ENCODE results near the gene MRAS.

Gene MRAS

DNA sequence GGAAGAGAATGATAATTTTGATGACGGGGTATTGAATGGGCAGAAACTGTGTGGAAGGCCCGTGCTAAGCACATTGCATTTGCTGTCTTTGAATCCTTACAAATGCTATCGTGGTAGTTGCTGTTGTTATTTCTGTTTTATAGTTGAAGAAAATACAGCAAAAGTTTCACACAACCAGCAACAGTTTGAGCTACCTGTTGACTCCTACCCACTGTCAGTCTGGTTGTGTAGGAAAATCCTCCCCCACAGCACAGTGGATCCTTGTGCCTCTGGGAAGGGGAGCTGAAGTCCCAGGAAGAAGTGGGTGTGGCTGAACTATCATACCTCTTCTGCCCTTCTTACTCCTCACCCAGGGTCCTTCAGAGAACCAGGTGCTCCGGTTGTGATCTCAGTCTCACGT lies 29.4 kb downstream of the MRAS start:
- H3K27me3 ChIP-seq (ENCODE audit: insufficient read depth, low read depth) = no peaks in the 10 kb centered on the region
- H3K9ac ChIP-seq = no peak overlapping the region
- H2AFZ ChIP-seq (ENCODE audit: low read depth) = no peak overlapping the region
- no peak overlapping the region for H3K4me2 ChIP-seq
- H4K20me1 ChIP-seq (ENCODE audit: insufficient read depth) = no peaks in the 10 kb centered on the region
- no peak overlapping the region for H3K4me3 ChIP-seq (IDR thresholded peaks at IDR 0.05; ENCODE audit: insufficient read depth, low read depth, low read length)
- H3K79me2 ChIP-seq (ENCODE audit: insufficient read depth, low read depth) = no peaks in the 10 kb centered on the region
- TF ChIP-seq, protein P1, sequence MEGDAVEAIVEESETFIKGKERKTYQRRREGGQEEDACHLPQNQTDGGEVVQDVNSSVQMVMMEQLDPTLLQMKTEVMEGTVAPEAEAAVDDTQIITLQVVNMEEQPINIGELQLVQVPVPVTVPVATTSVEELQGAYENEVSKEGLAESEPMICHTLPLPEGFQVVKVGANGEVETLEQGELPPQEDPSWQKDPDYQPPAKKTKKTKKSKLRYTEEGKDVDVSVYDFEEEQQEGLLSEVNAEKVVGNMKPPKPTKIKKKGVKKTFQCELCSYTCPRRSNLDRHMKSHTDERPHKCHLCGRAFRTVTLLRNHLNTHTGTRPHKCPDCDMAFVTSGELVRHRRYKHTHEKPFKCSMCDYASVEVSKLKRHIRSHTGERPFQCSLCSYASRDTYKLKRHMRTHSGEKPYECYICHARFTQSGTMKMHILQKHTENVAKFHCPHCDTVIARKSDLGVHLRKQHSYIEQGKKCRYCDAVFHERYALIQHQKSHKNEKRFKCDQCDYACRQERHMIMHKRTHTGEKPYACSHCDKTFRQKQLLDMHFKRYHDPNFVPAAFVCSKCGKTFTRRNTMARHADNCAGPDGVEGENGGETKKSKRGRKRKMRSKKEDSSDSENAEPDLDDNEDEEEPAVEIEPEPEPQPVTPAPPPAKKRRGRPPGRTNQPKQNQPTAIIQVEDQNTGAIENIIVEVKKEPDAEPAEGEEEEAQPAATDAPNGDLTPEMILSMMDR (conservative IDR thresholded peaks at IDR 0.05; ENCODE audit: low read depth, low read length) = no peak
- no peak overlapping the region for H3K27ac ChIP-seq
- no peaks in the 10 kb centered on the region for H3K4me1 ChIP-seq (ENCODE audit: low read depth, poor library complexity, severe bottlenecking)
- H3K36me3 ChIP-seq (ENCODE audit: insufficient read depth) = no peaks in the 10 kb centered on the region

DNA sequence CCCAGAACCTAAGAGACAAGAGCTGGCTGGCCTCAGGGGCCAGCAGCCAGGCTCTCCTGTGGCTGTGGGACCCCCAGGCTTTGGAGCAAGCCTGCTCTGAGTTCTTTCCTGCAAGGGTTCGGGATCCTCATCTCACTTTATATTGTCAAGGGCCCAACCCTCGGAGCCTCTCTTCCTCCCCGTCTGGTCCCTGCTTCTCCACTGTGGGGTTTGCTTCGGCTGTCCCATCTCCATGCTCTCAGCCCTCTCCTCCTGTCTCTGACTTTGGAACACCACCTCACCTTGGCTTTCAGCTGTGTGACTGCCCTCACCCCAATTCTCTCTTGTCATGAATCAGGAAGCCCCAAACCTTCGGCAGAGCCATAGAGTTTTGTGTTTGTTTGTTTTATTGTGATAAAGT lies 30.0 kb downstream of the MRAS start:
- Histone ChIP-seq H3K27me3 (ENCODE audit: insufficient read depth, low read depth) (no peaks in the 10 kb centered on the region), H4K20me1 (ENCODE audit: insufficient read depth) (no peaks in the 10 kb centered on the region), H2AFZ (ENCODE audit: low read depth) (no peak overlapping the region), H3K36me3 (ENCODE audit: insufficient read depth) (no peaks in the 10 kb centered on the region), H3K4me2 (no peak overlapping the region), H3K9ac (no peak overlapping the region), H3K79me2 (ENCODE audit: insufficient read depth, low read depth) (no peaks in the 10 kb centered on the region), H3K4me3 (IDR thresholded peaks at IDR 0.05; ENCODE audit: insufficient read depth, low read depth, low read length) (no peak overlapping the region), H3K27ac (no peak overlapping the region), H3K4me1 (ENCODE audit: low read depth, poor library complexity, severe bottlenecking) (no peaks in the 10 kb centered on the region)
- TF ChIP-seq, protein P1 (conservative IDR thresholded peaks at IDR 0.05; ENCODE audit: low read depth, low read length) = no peak

DNA sequence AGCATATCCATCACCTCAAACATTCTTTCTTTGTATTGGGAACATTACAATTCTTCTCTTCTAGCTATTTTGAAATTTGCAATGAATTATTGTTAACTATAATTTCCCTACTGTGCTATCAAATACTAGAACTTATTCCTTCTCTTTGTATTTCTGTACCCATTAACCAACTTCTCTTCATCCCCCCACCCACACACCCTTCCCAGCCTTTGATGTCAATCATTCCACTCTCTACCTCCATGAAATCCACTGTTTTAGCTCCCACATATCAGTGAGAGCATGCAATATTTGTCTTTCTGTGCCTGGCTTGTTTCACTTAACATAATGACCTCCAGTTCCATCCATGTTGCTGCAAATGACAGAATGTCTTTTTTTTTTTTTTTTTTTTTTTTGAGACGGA lies 30.6 kb downstream of the MRAS start:
- H3K4me3 ChIP-seq (IDR thresholded peaks at IDR 0.05; ENCODE audit: insufficient read depth, low read depth, low read length) = no peak overlapping the region
- H3K4me2 ChIP-seq = no peak overlapping the region
- no peaks in the 10 kb centered on the region for H3K36me3 ChIP-seq (ENCODE audit: insufficient read depth)
- no peak overlapping the region for H3K27ac ChIP-seq
- H3K79me2 ChIP-seq (ENCODE audit: insufficient read depth, low read depth) = no peaks in the 10 kb centered on the region
- no peaks in the 10 kb centered on the region for H3K27me3 ChIP-seq (ENCODE audit: insufficient read depth, low read depth)
- no peak overlapping the region for H3K9ac ChIP-seq
- H4K20me1 ChIP-seq (ENCODE audit: insufficient read depth) = no peaks in the 10 kb centered on the region
- TF ChIP-seq, protein P1 (conservative IDR thresholded peaks at IDR 0.05; ENCODE audit: low read depth, low read length) = no peak
- no peaks in the 10 kb centered on the region for H3K4me1 ChIP-seq (ENCODE audit: low read depth, poor library complexity, severe bottlenecking)
- no peak overlapping the region for H2AFZ ChIP-seq (ENCODE audit: low read depth)

DNA sequence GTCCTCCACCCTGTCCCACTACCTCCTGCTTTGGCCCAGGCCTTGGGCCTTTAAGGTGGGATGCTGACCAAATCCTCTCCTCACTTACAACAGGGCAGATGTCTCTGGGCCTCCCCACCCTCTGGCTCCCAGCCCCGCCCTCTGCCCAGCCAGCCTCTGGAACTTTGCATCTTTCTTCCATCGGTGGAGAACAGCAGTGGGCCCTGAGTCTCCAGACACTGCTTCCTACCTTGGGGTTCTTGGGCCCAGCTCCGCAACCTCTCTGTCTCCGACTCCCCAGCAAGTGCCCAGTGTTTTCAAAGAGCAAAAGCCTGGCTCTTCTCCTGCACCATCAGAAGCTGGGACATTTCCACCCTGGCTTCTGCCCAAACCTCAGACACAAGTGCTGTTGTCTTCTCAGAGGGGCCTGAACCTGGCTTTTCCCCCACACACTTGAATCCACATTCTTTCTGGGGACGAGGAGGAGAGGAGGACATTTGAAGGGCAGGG lies 33.1 kb downstream of the MRAS start:
- no peak overlapping the region for H3K27ac ChIP-seq
- no peaks in the 10 kb centered on the region for H3K36me3 ChIP-seq (ENCODE audit: insufficient read depth)
- H3K4me3 ChIP-seq (IDR thresholded peaks at IDR 0.05; ENCODE audit: insufficient read depth, low read depth, low read length) = no peak overlapping the region
- no peak overlapping the region for H3K4me2 ChIP-seq
- H3K9ac ChIP-seq = no peak overlapping the region
- H2AFZ ChIP-seq (ENCODE audit: low read depth) = no peak overlapping the region
- H4K20me1 ChIP-seq (ENCODE audit: insufficient read depth) = no peaks in the 10 kb centered on the region
- H3K27me3 ChIP-seq (ENCODE audit: insufficient read depth, low read depth) = no peaks in the 10 kb centered on the region
- H3K79me2 ChIP-seq (ENCODE audit: insufficient read depth, low read depth) = no peaks in the 10 kb centered on the region
- TF ChIP-seq, protein P1 (conservative IDR thresholded peaks at IDR 0.05; ENCODE audit: low read depth, low read length) = no peak
- H3K4me1 ChIP-seq (ENCODE audit: low read depth, poor library complexity, severe bottlenecking) = no peaks in the 10 kb centered on the region

All from KMS-11 (cell line).